NCI-H2107 treated with DMSO at 0.1 percent for 48 hours (cell line): ENCODE results near the gene SLC26A6.

Experiments
- DNase-seq: peaks from one replicate; lab custom pipeline; 2025; ENCODE audit not compliant: unreplicated experiment; lab: John Stamatoyannopoulos, UW

SLC26A6 gene

DNA sequence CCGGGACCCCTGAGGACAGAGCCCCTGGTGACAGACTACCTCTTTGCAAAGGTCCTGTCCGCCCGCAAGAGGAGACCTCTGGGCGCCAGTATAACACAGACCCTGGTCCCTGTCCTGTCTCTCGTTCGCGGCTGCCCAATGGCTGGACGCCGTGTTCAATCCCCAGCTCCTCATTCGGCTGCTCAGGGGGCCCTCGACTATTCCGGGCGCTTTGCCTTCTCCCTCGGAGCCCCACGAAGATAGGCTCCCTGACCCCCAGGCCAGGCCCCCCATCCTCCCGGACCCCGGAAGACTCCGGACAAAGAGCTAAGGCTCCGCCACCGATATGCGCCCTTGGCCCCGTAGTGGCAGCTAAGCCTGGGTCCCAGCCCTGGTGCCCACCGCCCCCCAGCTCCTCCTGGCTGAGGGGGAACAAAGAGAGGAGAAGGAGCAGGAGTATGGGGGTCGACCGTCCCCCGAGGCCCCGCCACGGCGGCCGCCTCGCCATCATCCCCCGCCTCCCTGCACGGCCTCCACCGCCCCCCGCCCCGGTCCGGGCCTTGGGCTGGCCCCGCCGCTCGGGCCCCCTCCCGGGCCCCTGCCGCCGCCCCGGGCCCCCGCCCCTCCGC is 27.0 kb upstream of the SLC26A6 start:
- DNase-seq = no peak

DNA sequence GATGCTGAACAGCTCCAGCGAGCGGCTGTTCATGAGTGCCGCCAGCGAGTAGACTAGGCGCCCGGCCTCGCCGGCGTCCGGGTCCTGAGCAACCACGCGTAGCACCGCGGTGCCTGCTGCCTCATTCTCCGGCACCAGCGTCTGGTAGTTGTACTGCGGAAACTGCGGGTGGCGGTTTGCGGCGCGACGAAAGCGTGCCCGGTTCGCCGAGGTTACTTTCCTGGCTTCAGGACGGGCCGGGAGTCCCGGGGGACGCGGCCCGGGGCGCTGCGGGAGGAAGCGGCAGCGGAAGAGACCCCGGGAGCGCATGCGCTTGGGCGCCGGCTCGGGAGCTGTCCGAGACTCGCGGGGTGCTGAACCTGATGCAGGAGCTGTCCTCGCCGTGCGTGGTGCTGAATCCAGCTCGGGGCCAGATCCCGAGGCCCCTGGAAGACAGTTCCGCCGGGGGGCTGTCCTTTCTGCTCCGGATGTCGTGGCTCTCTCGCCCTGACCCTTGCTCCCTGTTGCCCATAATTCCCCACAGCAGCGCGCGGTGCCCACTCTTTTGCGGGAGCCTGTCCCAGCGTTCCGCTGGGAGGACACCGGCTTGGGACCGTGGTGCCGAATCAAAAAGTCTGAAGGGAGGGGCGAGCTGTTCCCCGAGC is 26.4 kb upstream of the SLC26A6 start:
- DNase-seq = no peak

DNA sequence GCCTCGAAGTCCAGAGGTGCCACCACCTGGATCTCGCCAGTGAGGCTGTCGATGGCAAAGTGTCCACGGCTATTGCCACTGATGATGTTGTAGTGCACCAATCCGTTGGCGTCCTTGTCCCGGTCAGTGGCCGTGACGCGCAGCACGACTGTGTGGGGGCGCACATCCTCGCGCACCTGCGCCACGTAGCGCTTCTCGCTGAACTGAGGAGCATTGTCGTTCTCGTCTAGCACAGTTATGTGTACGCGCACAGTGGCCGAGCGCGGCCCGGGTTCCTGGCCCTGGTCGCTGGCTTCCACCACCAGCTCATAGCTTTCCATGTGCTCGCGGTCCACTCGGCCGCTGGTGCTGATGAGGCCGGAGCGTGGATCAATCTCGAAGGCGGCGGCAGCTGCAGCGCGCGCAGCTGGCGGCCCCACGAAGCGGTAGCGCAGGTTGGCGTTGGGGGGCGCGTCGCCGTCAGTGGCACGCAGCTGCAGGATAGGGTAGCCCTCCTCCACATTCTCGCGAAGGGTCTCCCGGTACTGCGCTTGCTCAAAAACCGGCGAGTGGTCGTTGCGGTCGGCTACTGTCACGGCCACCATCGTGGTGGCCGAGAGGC is 25.6 kb upstream of the SLC26A6 start:
- DNase-seq = no peak

DNA sequence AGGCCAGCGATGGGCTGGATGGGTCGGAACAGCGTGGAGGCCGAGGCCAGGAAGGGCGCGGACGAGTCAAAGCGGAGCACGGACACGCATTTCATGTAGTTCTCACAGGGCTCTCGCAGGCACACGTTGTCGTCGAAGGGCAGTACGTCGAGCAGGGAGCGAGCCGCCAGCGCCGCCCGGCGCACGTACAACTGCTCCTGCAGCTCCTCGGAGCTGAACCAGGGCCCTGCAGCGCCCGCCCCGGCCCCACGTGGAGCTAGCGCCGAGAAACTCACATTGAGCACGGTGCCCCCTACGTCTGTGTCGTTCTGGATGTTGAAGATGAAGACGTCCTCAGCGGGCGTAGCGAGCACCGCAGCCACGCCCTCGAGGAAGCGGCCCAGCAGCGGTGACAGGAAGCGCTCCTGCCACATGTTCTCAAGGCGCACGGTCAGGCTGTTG is 21.6 kb upstream of the SLC26A6 start:
- no peak for DNase-seq

DNA sequence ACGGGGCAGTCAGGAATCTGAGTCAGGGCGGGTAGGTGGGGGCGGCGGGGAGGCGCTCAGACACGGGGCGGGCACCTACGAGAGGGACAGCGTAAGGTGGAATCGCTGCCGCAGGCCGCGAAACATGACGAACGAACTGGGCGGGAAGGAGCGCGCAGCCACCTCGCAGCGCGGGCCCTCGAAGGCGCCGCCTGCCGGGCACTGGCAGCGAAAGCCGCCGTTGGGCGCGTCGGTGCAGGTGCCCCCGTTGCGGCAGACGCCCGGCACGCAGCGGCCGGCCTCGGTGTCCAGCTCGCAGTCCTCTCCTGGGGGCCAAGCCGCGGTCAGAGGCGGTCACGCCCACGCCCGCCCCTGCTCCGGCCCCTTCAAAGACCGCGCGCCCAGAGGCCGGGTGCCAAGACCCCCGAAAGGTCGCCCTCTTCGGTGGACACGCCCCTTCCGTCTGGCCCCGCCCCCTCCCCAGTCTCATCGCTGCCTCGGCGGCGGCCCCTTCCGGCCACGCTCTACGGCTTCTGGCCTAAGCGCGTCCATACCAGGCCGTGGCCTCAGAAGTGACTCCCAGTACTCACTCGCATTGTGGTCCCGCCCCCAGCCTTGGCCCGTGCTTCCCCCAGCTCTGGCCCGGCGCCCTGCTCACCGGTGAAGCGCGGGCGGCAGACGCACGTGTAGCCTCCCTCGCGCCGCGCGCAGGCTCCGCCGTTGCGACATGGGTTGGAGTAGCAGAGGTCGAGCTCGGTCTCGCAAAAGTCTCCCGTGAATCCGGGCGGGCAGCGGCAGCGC is 21.0 kb upstream of the SLC26A6 start:
- DNase-seq = no peak

DNA sequence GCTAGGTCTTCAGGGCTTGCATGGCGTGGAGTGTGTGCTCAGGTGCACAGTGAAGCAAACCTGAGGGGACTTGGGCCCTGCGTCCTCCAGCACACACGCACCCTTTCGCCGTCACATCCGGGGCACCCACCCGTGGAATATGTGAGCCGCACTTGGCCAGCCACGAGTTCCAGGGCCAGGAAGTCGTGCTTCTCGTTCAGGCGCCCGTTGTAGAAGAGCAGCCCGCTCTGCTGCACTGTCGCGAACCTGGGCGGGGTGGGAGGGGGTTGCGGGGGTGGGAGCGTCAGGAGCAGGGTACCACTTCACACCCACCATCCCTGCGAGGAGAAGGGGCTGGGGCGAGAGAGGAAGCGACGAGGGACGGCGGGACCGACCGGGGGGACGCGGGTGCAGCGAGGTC is 20.3 kb upstream of the SLC26A6 start:
- DNase-seq = no peak

DNA sequence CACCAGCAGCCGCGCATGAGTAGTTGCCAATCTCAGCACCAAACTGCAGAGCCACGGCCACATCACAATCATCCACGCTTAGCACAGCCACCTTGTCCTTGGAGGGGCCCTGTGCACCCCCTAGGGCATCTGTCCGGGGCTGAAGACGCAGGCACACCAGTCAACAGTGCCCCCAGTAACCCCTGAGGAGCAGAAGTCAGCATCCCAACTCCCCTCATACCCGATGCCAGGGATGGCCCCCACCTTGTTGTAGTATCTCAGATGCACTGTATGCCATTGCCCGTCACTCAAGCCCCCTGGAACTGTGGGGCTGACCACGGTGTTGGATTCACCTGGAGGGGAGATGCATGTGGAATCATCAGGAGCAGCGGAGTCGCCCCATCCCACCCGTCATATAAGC is 19.8 kb upstream of the SLC26A6 start:
- no peak for DNase-seq

DNA sequence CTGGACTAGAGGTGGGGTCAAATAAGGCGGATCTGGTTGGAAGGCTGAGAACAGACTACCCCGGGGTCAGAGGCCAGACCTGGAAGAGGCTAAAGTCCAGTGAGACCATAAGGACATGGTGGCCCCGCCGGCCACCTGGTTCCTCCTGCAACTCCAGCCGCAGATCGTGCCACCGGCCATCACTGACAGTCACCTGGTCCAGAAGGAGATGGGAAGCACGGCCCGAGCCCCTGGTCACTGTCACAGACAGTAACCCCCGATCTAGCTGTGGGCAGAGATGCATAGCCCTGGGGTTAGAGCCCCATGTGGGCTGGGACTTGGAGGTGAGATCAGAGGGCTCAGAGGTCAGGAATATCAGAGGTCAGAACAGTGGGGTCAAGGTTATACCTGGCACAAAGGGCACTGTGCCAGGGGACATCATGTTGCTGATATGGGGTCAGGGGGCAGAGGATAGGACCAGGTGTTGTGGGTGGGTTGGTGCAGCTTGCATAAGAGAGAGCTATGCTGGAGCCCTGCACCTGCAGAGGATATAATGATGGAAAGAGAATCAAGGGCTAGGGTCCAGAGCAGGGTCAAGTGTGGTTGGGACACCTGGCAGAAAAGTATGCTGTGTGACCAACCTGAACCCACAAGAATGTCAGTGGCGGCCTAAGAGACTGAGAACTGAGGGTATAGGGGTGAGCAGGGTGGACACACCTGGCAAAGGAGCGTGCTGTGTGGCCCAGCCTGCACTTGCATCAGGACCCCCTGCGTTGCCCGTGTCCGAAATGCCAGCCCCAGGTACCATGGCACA is 17.9 kb upstream of the SLC26A6 start:
- DNase-seq = no peak

DNA sequence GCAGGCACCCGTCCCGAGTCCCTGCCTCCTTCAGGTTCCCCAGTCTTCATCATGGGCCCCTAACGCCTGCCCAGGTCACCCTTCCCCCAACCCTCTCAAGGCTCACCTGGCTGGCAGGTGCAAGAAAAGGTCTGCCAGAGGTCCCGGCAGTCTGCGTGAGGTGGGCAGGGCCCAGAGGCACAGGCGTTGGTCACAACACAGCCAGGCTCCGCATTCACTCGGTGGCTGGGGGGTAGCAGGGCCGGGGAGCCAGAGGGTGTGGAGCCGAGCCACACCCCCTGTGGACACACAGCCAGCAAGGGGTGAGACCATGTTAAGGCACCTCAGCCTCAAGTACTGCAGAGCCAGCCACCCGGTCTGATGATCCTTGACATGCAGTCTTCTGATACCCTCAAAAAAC is 16.5 kb upstream of the SLC26A6 start:
- no peak for DNase-seq

DNA sequence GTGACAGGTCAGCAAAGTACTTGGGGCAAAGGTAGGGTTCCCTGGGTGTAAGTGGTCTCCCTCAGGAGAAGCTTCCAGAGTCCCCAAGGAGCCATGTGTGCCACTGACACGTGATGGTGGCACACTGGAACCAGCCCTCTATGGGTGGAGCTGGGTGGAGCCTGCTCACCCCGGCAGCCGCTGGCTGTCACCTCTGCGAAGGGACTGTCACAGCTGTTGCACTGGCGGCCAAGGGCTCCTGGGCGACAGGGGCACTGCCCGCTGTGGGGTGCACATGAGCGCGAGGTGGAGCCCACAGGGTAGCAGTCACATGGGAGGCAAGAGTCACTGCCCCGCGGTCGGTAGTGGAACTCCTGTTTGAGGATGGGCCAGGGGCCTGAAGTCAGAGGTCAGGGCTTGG is 15.5 kb upstream of the SLC26A6 start:
- DNase-seq = no peak

DNA sequence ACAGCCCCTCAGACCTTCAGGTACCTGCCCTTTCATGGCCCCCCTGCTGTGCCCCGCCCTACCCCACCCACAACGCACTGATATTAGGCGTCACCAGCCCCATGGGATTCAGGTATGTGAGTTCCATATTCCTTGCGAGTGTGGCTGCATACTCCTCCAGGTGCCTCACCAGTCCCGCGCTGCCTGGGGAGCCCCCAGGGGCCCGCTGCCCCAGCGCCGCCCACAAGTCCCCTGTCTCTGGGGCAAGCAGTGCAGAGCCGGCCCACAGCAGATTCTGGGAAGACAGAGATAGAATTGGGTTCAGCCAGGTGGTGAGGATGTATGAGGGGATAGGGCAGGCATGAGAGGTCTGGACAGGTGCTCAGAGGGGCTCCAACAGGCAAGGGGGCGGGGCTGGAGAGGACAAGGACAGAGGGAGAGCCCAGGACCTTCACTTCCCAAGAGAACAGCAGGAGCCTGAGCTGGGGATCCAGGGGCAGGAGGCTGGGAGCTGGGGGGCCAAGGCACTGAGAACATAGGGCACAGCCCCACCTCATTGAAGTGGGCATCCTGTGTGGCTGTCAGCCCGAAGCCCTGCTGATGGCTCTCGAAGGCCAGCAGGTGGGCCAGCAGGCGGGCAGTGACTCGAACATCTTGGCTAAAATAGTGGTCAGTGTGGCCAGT is 13.1 kb upstream of the SLC26A6 start:
- no peak for DNase-seq

DNA sequence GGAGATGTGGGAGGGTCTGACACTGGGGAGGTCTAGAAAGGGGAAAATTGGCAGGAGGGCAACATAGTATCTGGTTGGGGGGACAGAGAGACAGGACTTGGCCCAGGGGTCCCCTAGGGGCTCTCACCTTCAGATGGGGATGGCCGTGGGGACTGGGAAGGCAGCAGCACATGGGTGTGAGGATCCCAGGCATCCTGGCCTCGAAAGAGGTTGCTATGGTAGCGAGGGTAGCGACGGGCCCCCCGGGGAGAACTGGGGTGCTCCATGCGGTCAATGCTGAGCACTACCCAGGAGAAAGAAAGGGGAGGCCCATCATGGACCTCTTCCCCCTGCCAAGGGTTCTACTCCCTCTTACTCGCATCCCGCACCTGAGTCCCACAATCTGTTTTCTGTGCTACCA is 12.5 kb upstream of the SLC26A6 start:
- DNase-seq = no peak

DNA sequence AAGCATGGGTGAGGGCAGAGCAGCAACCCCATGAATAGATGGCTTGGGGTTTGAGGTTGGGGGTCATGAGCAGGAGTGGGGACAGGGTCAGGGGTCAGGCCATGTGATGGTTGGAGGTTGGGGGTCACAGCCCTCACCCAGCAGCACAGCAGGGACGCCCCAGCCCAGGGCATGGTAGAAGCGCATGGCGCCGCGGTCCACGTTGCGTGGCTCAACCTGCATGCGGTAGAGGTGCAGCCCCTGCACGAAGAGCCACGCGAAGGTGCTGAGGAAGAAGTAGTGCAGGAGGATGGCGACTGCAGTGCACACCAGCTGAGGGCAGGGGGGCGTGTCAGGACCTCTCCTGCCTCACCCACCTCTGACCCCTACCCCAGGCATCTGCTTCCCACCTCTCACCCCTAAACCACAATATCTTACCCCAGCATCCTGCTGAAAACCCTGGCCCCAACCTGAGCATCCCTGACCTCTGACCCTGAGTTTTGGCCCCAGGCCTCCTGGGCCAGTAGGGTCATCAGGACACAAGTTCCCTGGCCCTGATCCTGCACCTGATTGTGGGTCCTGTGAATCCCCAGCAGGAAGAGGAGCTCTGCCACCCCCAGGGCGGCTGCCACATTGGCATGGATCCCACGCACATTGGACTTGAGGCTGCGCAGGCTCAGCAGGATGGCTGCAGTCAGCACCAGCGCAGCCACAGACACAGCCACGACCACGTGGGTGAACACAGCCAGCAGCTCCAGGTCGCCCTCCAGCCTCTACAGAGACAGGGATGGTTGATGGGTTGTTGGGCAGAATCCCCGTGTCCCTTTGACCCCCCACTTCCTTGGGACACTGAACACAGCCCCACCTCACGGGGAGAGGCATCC is 9.9 kb upstream of the SLC26A6 start:
- DNase-seq = no peak

DNA sequence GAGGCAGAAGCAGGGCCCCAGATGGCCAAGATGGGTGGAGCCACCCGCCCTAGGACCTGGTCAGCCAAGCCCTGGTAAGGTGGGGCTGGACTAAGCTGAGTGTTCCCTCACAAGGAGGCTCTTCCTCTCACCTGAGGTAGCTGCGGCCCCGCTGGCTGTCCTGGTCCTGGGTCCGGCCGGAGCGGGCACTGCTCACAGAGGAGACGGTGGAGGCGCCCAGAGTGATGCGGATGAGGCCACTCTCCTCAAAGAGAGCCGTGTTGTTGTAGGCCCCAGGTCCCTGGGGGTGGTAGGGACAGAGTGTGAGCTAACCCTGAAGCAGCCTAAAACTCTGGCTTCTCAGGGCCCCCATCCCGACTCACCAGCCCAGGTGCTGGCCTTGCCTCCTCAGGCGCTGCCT is 7.3 kb upstream of the SLC26A6 start:
- no peak for DNase-seq

DNA sequence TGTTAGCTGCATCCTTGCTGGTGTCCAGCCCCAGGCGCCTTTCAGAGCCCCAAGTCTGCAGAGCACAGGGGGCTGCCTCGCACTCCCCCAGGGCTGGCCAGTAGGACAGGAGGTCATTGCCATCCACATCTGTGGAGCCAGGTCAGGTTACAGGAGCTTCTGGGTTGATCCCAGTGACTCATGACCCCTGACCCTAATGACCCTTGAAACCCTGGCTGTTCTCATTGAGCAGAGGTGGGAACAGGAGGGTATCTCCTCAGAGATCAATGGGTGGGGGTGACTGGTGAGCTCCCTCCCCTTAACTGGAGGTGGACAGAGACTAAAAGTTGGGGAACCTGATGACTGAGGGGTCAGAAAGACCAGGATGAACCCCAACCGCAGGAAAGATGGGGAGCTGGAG is 6.1 kb upstream of the SLC26A6 start:
- DNase-seq = no peak

DNA sequence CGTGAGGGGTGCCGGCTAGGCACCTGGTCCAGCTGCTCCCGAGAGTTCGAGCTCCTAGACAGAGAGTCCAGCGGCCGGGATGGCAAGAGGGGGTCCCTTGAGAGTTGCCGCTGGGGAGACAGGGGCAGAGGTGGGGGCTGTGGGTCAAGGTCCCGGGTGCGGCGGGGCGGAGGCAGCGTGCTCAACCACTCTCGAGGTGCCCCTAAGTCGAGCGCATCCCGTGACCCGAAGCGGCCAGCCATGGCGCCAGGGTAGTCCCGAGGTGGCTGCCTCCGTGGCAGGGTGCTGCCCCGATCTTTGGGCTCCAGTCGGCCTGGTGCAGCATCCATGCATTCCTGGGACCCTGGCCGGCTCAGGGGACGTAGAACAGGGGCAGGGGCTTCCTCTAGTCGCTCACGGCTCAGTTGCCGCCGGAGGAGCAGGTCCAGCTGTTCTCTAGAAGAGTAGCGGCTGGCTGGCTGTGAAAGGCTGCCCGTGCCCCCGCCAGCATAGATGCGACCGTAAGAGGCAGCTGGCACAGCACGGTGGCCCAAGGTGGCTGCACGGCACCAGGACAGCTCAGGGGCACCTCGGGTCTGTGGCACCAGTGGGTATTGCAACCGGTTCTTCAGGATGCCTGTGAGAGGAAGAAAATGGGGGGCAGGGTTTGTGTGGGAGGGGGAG is 4.8 kb upstream of the SLC26A6 start:
- DNase-seq = no peak

DNA sequence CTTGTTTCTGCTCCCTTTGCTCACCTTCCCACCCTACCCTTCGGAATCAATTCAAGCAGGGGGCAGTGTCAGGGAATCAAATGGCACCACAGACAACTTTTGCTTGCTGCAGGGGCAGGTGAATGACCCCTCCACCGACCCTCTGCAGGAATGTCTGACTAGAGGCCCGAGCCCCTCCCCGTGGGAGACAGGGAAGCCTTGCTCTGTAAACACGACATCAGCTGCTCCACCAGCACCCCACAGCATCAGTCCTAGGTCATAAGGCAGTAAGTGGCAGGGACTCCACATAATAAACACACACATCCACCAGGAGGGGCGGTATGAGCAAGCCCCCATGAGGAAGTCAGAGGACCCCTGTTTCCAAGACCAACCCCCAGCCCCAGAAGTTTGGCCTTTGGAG is 2.0 kb upstream of the SLC26A6 start:
- DNase-seq = no peak

DNA sequence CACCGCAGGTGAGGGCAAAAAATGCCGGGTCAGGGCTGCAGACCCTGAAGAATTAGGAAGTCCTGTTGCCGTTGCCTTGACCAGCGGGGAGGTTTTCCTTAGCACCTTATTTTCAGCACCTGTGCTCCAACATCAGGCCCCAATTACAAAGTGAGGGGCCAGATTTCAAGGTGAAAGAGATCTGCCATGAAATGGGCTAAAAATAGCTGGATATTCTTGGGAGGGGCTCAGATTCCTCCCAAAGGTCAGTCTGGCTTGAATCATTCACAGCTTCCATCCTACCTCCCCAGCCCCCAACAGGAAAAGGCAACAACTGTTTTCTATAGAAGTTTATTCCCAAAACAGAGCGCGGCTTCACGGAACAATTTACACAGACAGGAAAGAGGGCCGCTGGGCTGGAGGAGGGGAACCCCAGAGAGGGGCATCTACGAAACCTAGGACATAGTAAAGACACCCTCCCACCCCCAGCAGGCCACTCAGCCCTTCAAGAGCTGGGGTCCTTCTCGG is 941 bp upstream of the SLC26A6 start:
- no peak for DNase-seq

DNA sequence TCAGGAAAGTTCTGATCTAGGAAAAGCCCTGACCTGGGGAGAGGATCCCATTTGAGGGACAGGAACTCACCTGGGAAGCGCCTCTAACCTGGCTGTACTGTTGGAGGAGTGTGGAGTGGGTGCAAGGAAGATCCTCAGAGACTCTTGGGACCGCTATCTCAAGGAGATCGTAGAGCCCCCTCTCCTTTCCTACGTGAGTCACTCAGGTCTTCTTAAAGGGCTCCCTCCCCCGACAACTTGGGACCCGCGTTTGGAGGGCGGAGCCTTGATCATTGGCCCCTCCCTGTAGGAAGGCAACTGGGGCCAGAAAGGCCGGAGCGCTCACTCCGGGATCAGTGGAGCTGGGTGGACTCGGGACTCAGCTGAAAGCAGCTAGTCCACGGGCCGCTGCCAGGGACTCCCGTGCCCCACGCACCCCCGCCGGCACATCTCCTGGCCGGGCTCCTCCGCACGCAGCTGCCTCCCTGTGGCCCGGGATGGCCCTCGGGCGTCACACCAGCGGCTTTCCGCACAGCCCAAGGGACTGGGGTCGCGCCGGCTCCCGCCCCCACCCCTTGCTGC is 520 bp downstream of the SLC26A6 start:
- no peak for DNase-seq
